IMR-90 (cell line): ENCODE results near the gene TMPRSS6. TPM values are rescaled to one million over a fixed set of nuclear protein-coding genes. Genes with fewer than 3 reads are reported as not detected.

Experiments
- ATAC-seq: fragments of 200-7000 bp; cut with Tn5 transposase; 2 replicates; pipeline ENCODE4 v1.9.1; 2020; ENCODE audit warnings: low read depth, mild to moderate bottlenecking, moderate library complexity
- BruUV-seq: library from RNA; stranded (reverse); fragments of 400-500 nt; replicated peaks from 2 replicates; lab custom pipeline; 2021; lab: Mats Ljungman, UMichigan
- CTCF ChIA-PET: fragments of 300-600 bp; formaldehyde crosslinking; extraction: SDS; loops from one replicate; lab custom pipeline; 2021; ENCODE audit warnings: antibody characterized with exemption; lab: Yijun Ruan, JAX
- POLR2A ChIA-PET: fragments of 300-600 bp; sonication (Branson Sonifier 250); formaldehyde crosslinking; loops from one replicate; lab custom pipeline; 2022; ENCODE audit warnings: antibody characterized with exemption; ENCODE audit not compliant: unreplicated experiment; lab: Charles Lee
- DNase-seq: peaks from one replicate; pipeline ENCODE4 v3.0.0; 2013
- H2AFZ ChIP-seq: replicated peaks from 2 replicates; pipeline ENCODE3; 2013; ENCODE audit warnings: low read length, mild to moderate bottlenecking; ENCODE audit not compliant: poor library complexity
- H2AK5ac ChIP-seq: 2 replicates; pipeline ENCODE4 v1.6.1; 2013; ENCODE audit warnings: low read depth, low read length, inconsistent platforms
- H2AK9ac ChIP-seq: replicated peaks from 2 replicates; pipeline ENCODE3; 2013; ENCODE audit warnings: mild to moderate bottlenecking, low read depth, low read length, moderate library complexity; ENCODE audit not compliant: poor library complexity
- H2BK120ac ChIP-seq: 2 replicates; pipeline ENCODE4 v1.6.1; 2013; ENCODE audit warnings: low read depth, low read length, inconsistent platforms
- H2BK15ac ChIP-seq: 3 replicates; pipeline ENCODE4 v1.6.1; 2013; ENCODE audit warnings: low read depth, low read length, inconsistent platforms
- H2BK20ac ChIP-seq: 2 replicates; pipeline ENCODE4 v1.6.1; 2013; ENCODE audit warnings: low read depth, mild to moderate bottlenecking, inconsistent platforms, low read length, moderate library complexity
- H2BK5ac ChIP-seq: 2 replicates; pipeline ENCODE4 v1.6.1; 2013; ENCODE audit warnings: mild to moderate bottlenecking, low read depth, low read length, inconsistent platforms; ENCODE audit not compliant: poor library complexity, severe bottlenecking
- H3K14ac ChIP-seq: replicated peaks from 2 replicates; pipeline ENCODE4 v1.6.1; 2013; ENCODE audit warnings: low read depth, low read length, inconsistent platforms
- H3K18ac ChIP-seq: 2 replicates; pipeline ENCODE4 v1.6.1; 2013; ENCODE audit warnings: low read depth, low read length, control low read depth
- H3K23ac ChIP-seq: 2 replicates; pipeline ENCODE4 v1.6.1; 2013; ENCODE audit warnings: low read depth, low read length, inconsistent platforms
- H3K27ac ChIP-seq: 2 replicates; pipeline ENCODE4 v1.5.1; 2013; ENCODE audit warnings: mild to moderate bottlenecking, control low read depth, low read length; ENCODE audit not compliant: insufficient read depth
- H3K27me3 ChIP-seq: 2 replicates; pipeline ENCODE4 v1.6.1; 2013; ENCODE audit warnings: low read length; ENCODE audit not compliant: control insufficient read depth, insufficient read depth
- H3K36me3 ChIP-seq: 2 replicates; pipeline ENCODE4 v1.6.1; 2013; ENCODE audit warnings: low read length, mixed read lengths; ENCODE audit not compliant: control insufficient read depth, insufficient read depth
- H3K4ac ChIP-seq: 2 replicates; pipeline ENCODE4 v1.6.1; 2013; ENCODE audit warnings: low read depth, low read length, inconsistent platforms
- H3K4me1 ChIP-seq: 2 replicates; pipeline ENCODE4 v1.6.1; 2013; ENCODE audit warnings: low read length, mixed read lengths; ENCODE audit not compliant: control insufficient read depth, insufficient read depth
- H3K4me2 ChIP-seq: 2 replicates; pipeline ENCODE4 v1.6.1; 2013; ENCODE audit warnings: low read depth, mild to moderate bottlenecking, control low read depth, low read length, moderate library complexity
- H3K4me3 ChIP-seq: 2 replicates; pipeline ENCODE4 v1.5.1; 2013; ENCODE audit warnings: low read depth, mild to moderate bottlenecking, control low read depth, low read length, moderate library complexity; ENCODE audit not compliant: insufficient read depth
- H3K56ac ChIP-seq: 2 replicates; pipeline ENCODE4 v1.6.1; 2013; ENCODE audit warnings: low read length, inconsistent platforms; ENCODE audit not compliant: insufficient read depth; ENCODE audit errors: extremely low read depth
- H3K79me1 ChIP-seq, 2 experiments: 2 replicates each; pipeline ENCODE4 v1.6.1; 2013; ENCODE audit warnings: low read length in 2 of 2, inconsistent platforms in 1 of 2, low read depth in 1 of 2
- H3K9ac ChIP-seq: 2 replicates; pipeline ENCODE4 v1.6.1; 2013; ENCODE audit warnings: low read depth, low read length, control low read depth
- H3K9me1 ChIP-seq: 2 replicates; pipeline ENCODE4 v1.6.1; 2013; ENCODE audit warnings: low read length, inconsistent platforms; ENCODE audit not compliant: insufficient read depth
- H3K9me3 ChIP-seq: 2 replicates; pipeline ENCODE4 v1.6.1; 2013; ENCODE audit warnings: low read length; ENCODE audit not compliant: control insufficient read depth, insufficient read depth
- H4K20me1 ChIP-seq: 2 replicates; pipeline ENCODE4 v1.6.1; 2013; ENCODE audit warnings: low read length, inconsistent platforms; ENCODE audit not compliant: insufficient read depth
- H4K5ac ChIP-seq: 2 replicates; pipeline ENCODE4 v1.6.1; 2013; ENCODE audit warnings: mild to moderate bottlenecking, low read depth, low read length, control low read depth
- H4K8ac ChIP-seq, 2 experiments: 2 replicates each; pipeline ENCODE4 v1.6.1; 2013; ENCODE audit warnings: low read depth in 2 of 2, low read length in 2 of 2, control low read depth in 1 of 2, inconsistent platforms in 1 of 2
- H4K91ac ChIP-seq: 2 replicates; pipeline ENCODE4 v1.6.1; 2013; ENCODE audit warnings: low read depth, low read length, inconsistent platforms; ENCODE audit not compliant: insufficient read depth
- BHLHE40 ChIP-seq: fragments of 150-350 bp; IDR thresholded peaks from 2 replicates; pipeline ENCODE4 v1.6.1; 2016; ENCODE audit warnings: mild to moderate bottlenecking, low read depth, low read length
- CEBPB ChIP-seq: IDR thresholded peaks from 2 replicates; pipeline ENCODE4 v1.6.1; 2012; ENCODE audit warnings: low read depth, low read length, improper control_type of control experiment
- CHD1 ChIP-seq: IDR thresholded peaks from 2 replicates; pipeline ENCODE4 v1.6.1; 2012; ENCODE audit warnings: low read depth, low read length, improper control_type of control experiment
- CTCF ChIP-seq: conservative IDR thresholded peaks from 2 replicates; pipeline ENCODE4 v1.5.1; 2012; ENCODE audit warnings: mild to moderate bottlenecking, low read depth, low read length, improper control_type of control experiment
- ELK1 ChIP-seq: fragments of 150-350 bp; IDR thresholded peaks from 2 replicates; pipeline ENCODE4 v1.6.1; 2016; ENCODE audit warnings: low read depth, mild to moderate bottlenecking, low read length, moderate library complexity, borderline replicate concordance
- FOS ChIP-seq: fragments of 150-350 bp; IDR thresholded peaks from 2 replicates; pipeline ENCODE4 v1.6.1; 2016; ENCODE audit warnings: low read depth, low read length
- MAFK ChIP-seq: IDR thresholded peaks from 2 replicates; pipeline ENCODE4 v1.6.1; 2012; ENCODE audit warnings: low read depth, low read length, improper control_type of control experiment
- MAZ ChIP-seq: IDR thresholded peaks from 2 replicates; pipeline ENCODE4 v1.6.1; 2012; ENCODE audit warnings: low read depth, mild to moderate bottlenecking, low read length, improper control_type of control experiment, moderate library complexity, borderline replicate concordance
- MXI1 ChIP-seq: IDR thresholded peaks from 2 replicates; pipeline ENCODE4 v1.6.1; 2012; ENCODE audit warnings: low read depth, mild to moderate bottlenecking, low read length, moderate library complexity, borderline replicate concordance
- NFE2L2 ChIP-seq: fragments of 150-350 bp; IDR thresholded peaks from 2 replicates; pipeline ENCODE4 v1.6.1; 2016; ENCODE audit warnings: low read depth, mild to moderate bottlenecking, low read length
- POLR2A ChIP-seq: IDR thresholded peaks from 2 replicates; pipeline ENCODE4 v1.6.1; 2012; ENCODE audit warnings: mild to moderate bottlenecking, low read depth, low read length
- RAD21 ChIP-seq: IDR thresholded peaks from 2 replicates; pipeline ENCODE4 v1.6.1; 2012; ENCODE audit warnings: low read length, improper control_type of control experiment
- RCOR1 ChIP-seq: IDR thresholded peaks from 2 replicates; pipeline ENCODE4 v1.6.1; 2012; ENCODE audit warnings: mild to moderate bottlenecking, low read length, improper control_type of control experiment; ENCODE audit not compliant: insufficient replicate concordance
- RFX5 ChIP-seq: IDR thresholded peaks from 2 replicates; pipeline ENCODE4 v1.8.0; 2012; ENCODE audit warnings: low read depth, mild to moderate bottlenecking, low read length, moderate library complexity
- SMC3 ChIP-seq: fragments of 150-350 bp; IDR thresholded peaks from 2 replicates; pipeline ENCODE4 v1.6.1; 2016; ENCODE audit warnings: low read depth, mild to moderate bottlenecking, antibody characterized with exemption, low read length, moderate library complexity
- USF2 ChIP-seq: fragments of 150-350 bp; IDR thresholded peaks from 2 replicates; pipeline ENCODE4 v1.6.1; 2017; ENCODE audit warnings: mild to moderate bottlenecking, antibody characterized with exemption, low read length, low read depth
- WGBS, 2 experiments: methylation state at CpG; one replicate each; pipeline versions ENCODE4 v1.1.5 to v1.1.7; 2013; ENCODE audit warnings: missing lambda C conversion rate in 2 of 2; ENCODE audit not compliant: insufficient read length in 1 of 2; ENCODE audit errors: extremely low coverage in 2 of 2; 5-methylcytosine and 5-hydroxymethylcytosine counted together
- dilution Hi-C: fragments of 300-500 bp; cut with HindIII; formaldehyde crosslinking; loops from one replicate; pipeline ENCODE4 v1.14.3; 2018; ENCODE audit warnings: low sequenced_read_pairs; ENCODE audit not compliant: unreplicated experiment
- in situ Hi-C: fragments of 300-500 bp; cut with MboI; formaldehyde crosslinking; loops from 3 replicates; pipeline ENCODE4 v1.14.3; 2019; ENCODE audit warnings: low sequenced_read_pairs, inconsistent platforms, mixed read lengths
- intact Hi-C: fragments of 100-400 bp; cut with micrococcal nuclease; formaldehyde crosslinking; loops from 2 replicates; pipeline ENCODE4 v1.10.0; 2022
- polyA plus RNA-seq, 3 experiments: library from polyadenylated mRNA; depleted of rRNA; stranded (reverse); fragments of >200 nt; gene quantifications; 2 replicates each; pipeline ENCODE4 v1.2.3, GENCODE V29; 2012; ENCODE audit warnings: low replicate concordance in 1 of 3
- total RNA-seq: library from RNA; depleted of rRNA; stranded (reverse); fragments of >200 nt; gene quantifications from 2 replicates; pipeline ENCODE4 v1.2.3, GENCODE V29; 2012

Gene TMPRSS6
- total and polyA plus RNA-seq, 2 of the 4 experiments (the other 2 are of a cell fraction): not detected

GRCh38 chr22:37120569-37121340 lies 11.2 kb upstream of the TMPRSS6 start:
- intact Hi-C loops: no loop called here
- Histone ChIP-seq H2BK20ac (no peak overlapping the region), H4K8ac (no peak overlapping the region), H3K9me1 (no peaks in the 10 kb centered on the region), H2AFZ (no peak overlapping the region), H3K56ac (no peak overlapping the region), H3K18ac (no peak overlapping the region), H3K4me1 (peaks cover 3% of the 10 kb centered on the region; the same call in 1 of the 2 replicates), H2BK15ac (no peak overlapping the region), H3K4me3 (no peak overlapping the region), H3K27me3 (peaks cover 52% of the 10 kb centered on the region), H3K9me3 (no peaks in the 10 kb centered on the region), H3K79me1 (no peaks in the 10 kb centered on the region), H2AK5ac (no peak overlapping the region), H2AK9ac (peak overlapping the region; percentile 68), H3K23ac (no peak overlapping the region), H3K27ac (no peak overlapping the region), H3K4me2 (no peak overlapping the region), H4K5ac (no peak overlapping the region), H4K91ac (no peak overlapping the region), H2BK5ac (no peak overlapping the region), H3K4ac (no peak overlapping the region), H4K20me1 (no peaks in the 10 kb centered on the region), H2BK120ac (no peak overlapping the region), H3K14ac (no peak overlapping the region), H3K36me3 (no peaks in the 10 kb centered on the region), H3K9ac (no peak overlapping the region)
- DNase-seq: no peak
- no TSS peak for BruUV-seq
- ATAC-seq: no peak
- WGBS, 2 experiments: no CpG with 5 or more reads among the region's 11 CpGs
- dilution Hi-C loops: no loop called here
- in situ Hi-C loops: no loop called here
- CTCF ChIA-PET: no interaction called here
- TF ChIP-seq MAFK (no peak), CHD1 (no peak), MAZ (no peak), RFX5 (no peak), BHLHE40 (no peak), POLR2A (no peak), RCOR1 (no peak), MXI1 (no peak), USF2 (no peak), FOS (no peak), RAD21 (no peak), CEBPB (no peak), ELK1 (no peak), SMC3 (no peak), CTCF (no peak), NFE2L2 (no peak)
- POLR2A ChIA-PET: no interaction called here
